Skeletal muscle tissue (tissue), 4 donors: ENCODE measurements around the gene ELMO1. TPM values are rescaled to one million over a fixed set of nuclear protein-coding genes. Genes with fewer than 3 reads are reported as not detected.
A peak's percentile ranks its signal among the peaks of the same experiment; 100 is the strongest.

Source experiments
- H3K27ac ChIP-seq: one replicate; pipeline ENCODE4 v1.7.0; 2013; ENCODE audit warnings: mild to moderate bottlenecking, low read depth, low read length, inconsistent platforms
- H3K27me3 ChIP-seq, 3 donors: one replicate each; pipeline ENCODE4 v1.7.0; 2013; ENCODE audit warnings: low read length in 3 of 3; ENCODE audit not compliant: control insufficient read depth in 3 of 3, insufficient read depth in 3 of 3
- H3K36me3 ChIP-seq, 3 donors: one replicate each; pipeline ENCODE4 v1.7.0; 2013; ENCODE audit warnings: low read length in 3 of 3; ENCODE audit not compliant: control insufficient read depth in 3 of 3, insufficient read depth in 3 of 3
- H3K4me1 ChIP-seq, 3 donors: one replicate each; pipeline ENCODE4 v1.7.0; 2013; ENCODE audit warnings: low read length in 3 of 3, mild to moderate bottlenecking in 3 of 3; ENCODE audit not compliant: control insufficient read depth in 3 of 3, insufficient read depth in 3 of 3
- H3K4me3 ChIP-seq, 3 donors: one replicate each; pipeline ENCODE4 v1.7.0; 2013; ENCODE audit warnings: low read length in 3 of 3
- H3K9ac ChIP-seq, 3 donors: one replicate each; pipeline ENCODE4 v1.7.0; 2013; ENCODE audit warnings: low read length in 3 of 3, mild to moderate bottlenecking in 3 of 3, moderate library complexity in 2 of 3, low read depth in 1 of 3
- H3K9me3 ChIP-seq, 3 donors: one replicate each; pipeline ENCODE4 v1.7.0; 2013; ENCODE audit warnings: low read length in 3 of 3; ENCODE audit not compliant: control insufficient read depth in 3 of 3
- total RNA-seq: library from RNA; depleted of rRNA; stranded (reverse); fragments of >200 nt; gene quantifications from one replicate; pipeline ENCODE4 v1.2.3, GENCODE V29; 2014
- donor health status: Osteomylitis.

ELMO1 gene
- total RNA-seq, 1 donor from 2014 or later = 52.7 TPM

DNA sequence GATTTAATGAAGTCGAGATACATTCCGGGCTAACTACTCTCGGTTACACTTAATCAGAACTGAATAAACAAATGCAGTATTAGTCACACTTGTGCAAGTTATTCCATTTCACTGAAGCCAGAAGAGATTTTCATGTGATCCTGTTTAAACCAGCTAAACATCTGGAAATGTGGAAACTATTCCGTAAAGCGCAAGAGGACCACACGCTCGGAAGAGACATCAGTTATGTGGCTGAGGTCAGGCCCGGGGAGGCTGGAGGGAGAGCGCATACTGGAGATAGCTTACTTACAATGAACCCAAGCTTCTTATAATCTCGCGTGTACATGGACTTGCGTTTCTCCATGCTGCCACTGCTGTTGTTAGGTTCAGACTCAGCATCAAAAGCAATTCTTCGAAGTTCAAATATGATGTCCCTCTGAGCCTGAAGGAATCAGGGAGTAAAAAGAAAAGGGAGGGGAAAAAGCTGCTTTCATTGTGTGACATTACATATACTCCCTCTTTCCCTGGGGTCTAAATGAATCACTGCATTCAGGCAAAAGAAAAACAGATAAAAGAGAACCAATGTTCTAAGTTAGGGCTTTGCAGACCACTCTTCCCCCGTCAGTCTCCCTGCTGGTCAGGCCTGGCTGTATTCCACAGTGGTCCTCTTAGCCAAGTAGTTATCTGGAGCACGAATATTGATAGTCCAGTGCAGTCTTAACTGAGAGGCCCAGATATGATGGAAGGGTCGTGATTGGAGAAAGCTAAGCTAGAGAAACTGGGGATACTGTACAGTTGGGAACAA is 237.4 kb downstream of the ELMO1 start:
- peak overlapping the region; percentile 17 for H3K27ac ChIP-seq
- no peaks in the 10 kb centered on the region for H3K36me3 ChIP-seq
- no peak overlapping the region for H3K9ac ChIP-seq
- H3K27me3 ChIP-seq = no peaks in the 10 kb centered on the region
- H3K9me3 ChIP-seq = no peaks in the 10 kb centered on the region
- H3K4me3 ChIP-seq = no peak overlapping the region
- peaks cover 7 to 19% (median 8%) of the 10 kb centered on the region in 3 donors for H3K4me1 ChIP-seq

DNA sequence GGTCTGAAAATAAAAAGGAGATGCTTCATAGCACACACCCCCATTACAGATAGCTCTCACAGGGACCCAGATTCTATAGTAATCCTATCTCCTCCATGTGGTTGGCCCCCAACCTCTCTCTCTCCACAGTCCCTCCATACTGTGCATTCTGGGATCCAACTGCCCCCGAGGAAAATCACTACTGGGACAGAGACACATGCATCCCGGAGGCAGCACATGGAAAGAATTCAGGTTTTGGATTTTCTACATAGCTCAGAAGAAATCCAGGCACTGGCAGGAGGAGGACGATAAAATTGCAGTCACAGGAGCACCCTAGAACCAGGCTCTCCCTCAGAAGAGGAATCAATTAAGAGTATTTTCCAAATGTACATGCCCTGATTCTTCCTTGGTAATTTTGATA is 239.5 kb downstream of the ELMO1 start:
- H3K36me3 ChIP-seq = no peaks in the 10 kb centered on the region
- no peak overlapping the region for H3K4me3 ChIP-seq
- H3K27me3 ChIP-seq = no peaks in the 10 kb centered on the region
- no peak overlapping the region for H3K27ac ChIP-seq
- no peaks in the 10 kb centered on the region for H3K9me3 ChIP-seq
- H3K9ac ChIP-seq = peak overlapping the region in 1 of 3 donors; percentile 25
- H3K4me1 ChIP-seq = peaks cover 7 to 19% (median 8%) of the 10 kb centered on the region in 3 donors

DNA sequence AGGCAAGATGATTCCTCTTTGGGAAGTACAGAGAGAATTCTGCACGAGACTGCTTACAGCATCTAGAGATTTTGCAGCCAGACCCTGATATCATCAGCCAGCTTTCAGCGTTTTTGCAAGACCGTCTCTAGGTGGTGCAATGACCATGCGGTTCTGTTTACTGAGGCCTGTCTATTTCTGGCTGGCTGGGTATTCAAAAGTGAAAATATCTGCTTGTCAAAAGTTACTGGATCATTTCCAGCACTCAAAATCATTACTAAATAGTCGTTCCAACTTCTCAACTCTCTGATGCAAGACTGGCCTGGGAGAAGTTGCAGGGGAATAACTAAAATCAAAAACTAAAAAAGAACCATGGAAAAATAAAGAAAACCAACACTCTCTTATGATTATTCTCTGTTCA is 240.1 kb downstream of the ELMO1 start:
- Histone ChIP-seq H3K4me3 (no peak overlapping the region), H3K9me3 (no peaks in the 10 kb centered on the region), H3K27ac (no peak overlapping the region), H3K4me1 (peaks cover 7 to 19% (median 8%) of the 10 kb centered on the region in 3 donors), H3K27me3 (no peaks in the 10 kb centered on the region), H3K9ac (peak overlapping the region in 1 of 3 donors; percentile 25), H3K36me3 (no peaks in the 10 kb centered on the region)

DNA sequence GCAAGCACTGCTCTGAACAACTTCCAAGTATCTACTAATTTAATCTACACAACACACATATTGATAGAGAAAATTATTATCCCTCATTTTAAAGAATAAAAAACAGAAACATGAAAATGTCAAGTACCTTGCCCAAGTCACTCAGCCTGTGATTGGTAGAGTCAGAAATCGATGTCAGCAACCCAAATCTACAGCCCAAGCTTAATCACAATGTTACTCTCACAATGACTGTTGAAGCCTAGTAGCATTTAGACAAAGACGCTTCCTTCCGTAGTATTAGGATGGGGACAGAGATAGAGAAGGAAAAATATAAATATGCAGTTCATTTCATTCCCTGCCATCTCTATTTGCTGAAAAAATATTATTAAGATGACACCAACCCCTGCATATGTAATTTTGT is 242.5 kb downstream of the ELMO1 start:
- Histone ChIP-seq H3K27ac (no peak overlapping the region), H3K27me3 (no peaks in the 10 kb centered on the region), H3K4me1 (peaks cover 6 to 16% (median 14%) of the 10 kb centered on the region in 3 donors), H3K9me3 (no peaks in the 10 kb centered on the region), H3K36me3 (no peaks in the 10 kb centered on the region), H3K4me3 (no peak overlapping the region), H3K9ac (no peak overlapping the region)

DNA sequence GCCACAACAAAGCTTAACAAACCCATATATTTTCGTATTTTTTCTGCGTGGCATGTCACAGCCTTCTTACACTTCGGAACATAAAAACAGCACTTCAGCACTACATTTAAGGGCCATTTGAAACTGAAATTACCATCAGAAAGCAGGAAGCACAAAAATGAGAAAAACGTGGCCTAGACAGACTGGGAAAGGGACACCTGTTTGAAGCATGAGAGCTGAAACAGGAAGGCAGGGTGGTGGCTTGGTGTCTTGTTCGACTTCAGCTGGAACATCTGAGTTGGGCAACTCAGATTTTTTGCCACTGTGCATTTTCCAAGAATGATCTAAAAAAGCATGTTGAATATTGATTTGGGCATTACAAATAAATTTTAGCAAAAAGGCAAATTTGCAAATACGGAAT is 243.2 kb downstream of the ELMO1 start:
- Histone ChIP-seq H3K27me3 (no peaks in the 10 kb centered on the region), H3K9ac (no peak overlapping the region), H3K4me3 (no peak overlapping the region)

DNA sequence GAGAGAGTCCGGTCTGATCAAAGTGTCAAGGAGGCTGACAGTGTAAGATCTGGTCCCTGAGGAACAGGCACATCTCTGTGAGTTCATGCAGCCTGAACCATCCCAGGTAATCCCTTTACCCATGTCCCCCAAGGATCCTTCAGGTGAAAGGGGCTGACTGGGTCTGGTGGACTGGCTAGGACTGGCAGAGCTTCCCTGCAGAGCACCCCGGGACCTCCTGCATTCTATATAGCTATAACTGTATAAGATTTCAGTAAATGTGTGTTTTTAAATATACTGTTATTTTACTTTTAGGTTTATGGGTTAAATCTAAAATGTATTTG is 246.8 kb downstream of the ELMO1 start:
- H3K27me3 ChIP-seq = no peaks in the 10 kb centered on the region
- H3K36me3 ChIP-seq = no peaks in the 10 kb centered on the region
- no peak overlapping the region for H3K9ac ChIP-seq
- H3K4me1 ChIP-seq = peaks cover 13 to 18% (median 14%) of the 10 kb centered on the region in 3 donors
- no peaks in the 10 kb centered on the region for H3K9me3 ChIP-seq
- H3K4me3 ChIP-seq = no peak overlapping the region
- no peak overlapping the region for H3K27ac ChIP-seq

More for the DNA sequence above, 243.2 kb downstream of the ELMO1 start:
- Histone ChIP-seq H3K36me3 (no peaks in the 10 kb centered on the region), H3K9me3 (no peaks in the 10 kb centered on the region), H3K4me1 (peaks cover 7 to 19% (median 15%) of the 10 kb centered on the region in 3 donors), H3K27ac (no peak overlapping the region)

DNA sequence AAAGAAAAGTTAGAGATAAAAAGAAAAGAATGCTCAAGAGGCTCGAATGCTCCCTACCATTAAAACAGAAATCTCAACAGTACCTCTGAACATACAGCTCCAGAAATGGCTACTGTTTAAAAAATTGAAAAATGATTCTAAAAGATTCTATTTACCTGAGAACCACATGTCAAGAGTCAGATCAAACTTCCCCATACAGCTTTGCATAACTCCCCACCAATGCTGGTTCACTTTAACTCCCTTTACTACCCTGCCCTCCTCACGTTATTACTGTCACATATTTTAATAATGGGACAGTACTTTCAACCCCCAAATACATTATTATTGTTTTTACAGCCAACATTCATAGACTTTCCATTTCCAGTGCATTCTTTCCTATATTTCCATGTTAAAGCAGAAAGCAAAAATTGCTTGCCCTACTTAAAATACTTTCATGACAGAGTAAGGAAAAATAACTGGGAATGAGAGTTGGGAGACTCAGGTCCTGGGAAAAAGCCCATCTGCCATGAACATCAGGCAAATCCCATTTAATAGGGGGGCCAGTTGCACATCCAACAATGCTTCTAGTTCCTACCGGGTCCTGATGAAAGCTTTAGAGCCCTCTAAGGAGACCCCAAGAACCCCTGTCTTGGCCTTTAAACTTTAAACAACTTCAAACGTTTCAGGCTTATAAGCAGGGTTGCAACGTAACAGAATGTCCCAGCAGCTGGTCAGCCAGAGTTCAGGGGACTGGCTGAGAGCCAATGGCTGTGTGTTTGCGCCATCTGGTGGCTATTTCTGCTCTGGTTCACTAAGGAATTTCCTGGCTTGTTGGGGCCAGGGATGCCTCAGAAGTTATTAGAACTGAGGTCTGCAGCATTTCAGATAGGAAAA is 247.4 kb downstream of the ELMO1 start:
- H3K9me3 ChIP-seq = no peaks in the 10 kb centered on the region
- H3K9ac ChIP-seq = peak overlapping the region in 1 of 3 donors; percentile 44
- H3K27me3 ChIP-seq = no peaks in the 10 kb centered on the region
- no peak overlapping the region for H3K4me3 ChIP-seq
- H3K4me1 ChIP-seq = peaks cover 13 to 20% (median 14%) of the 10 kb centered on the region in 3 donors
- H3K36me3 ChIP-seq = no peaks in the 10 kb centered on the region
- H3K27ac ChIP-seq = peak overlapping the region; percentile 37

DNA sequence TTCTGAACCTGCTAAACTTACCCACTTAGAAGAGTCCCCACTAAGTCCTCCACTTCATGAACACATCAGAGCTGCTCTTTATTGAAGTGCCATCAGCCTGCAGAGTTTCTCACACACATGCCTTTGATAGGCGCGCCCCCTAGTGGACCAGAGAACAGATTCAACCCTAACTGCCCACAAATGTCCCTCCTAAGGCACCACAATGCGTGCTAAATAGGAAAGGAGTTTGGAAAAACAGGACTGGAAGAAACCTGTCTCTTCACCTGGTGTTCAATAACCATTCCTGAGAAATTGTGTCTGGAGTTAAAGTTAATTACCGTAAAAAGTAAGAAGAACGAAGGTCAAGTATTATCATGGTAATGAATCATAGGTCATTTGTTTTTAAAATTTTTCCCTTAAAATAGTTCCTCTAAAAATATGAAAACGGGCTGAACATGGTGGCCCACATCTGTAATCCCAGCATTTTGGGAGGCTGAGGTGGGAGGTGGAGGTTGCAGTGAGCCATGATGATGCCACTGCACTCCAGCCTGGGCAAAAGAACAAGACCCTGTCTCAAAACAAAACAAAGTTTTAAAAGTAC is 249.7 kb downstream of the ELMO1 start:
- Histone ChIP-seq H3K9me3 (no peaks in the 10 kb centered on the region), H3K36me3 (no peaks in the 10 kb centered on the region), H3K4me1 (peaks cover 13 to 20% (median 14%) of the 10 kb centered on the region in 3 donors), H3K27ac (no peak overlapping the region), H3K9ac (no peak overlapping the region), H3K27me3 (no peaks in the 10 kb centered on the region), H3K4me3 (no peak overlapping the region)

DNA sequence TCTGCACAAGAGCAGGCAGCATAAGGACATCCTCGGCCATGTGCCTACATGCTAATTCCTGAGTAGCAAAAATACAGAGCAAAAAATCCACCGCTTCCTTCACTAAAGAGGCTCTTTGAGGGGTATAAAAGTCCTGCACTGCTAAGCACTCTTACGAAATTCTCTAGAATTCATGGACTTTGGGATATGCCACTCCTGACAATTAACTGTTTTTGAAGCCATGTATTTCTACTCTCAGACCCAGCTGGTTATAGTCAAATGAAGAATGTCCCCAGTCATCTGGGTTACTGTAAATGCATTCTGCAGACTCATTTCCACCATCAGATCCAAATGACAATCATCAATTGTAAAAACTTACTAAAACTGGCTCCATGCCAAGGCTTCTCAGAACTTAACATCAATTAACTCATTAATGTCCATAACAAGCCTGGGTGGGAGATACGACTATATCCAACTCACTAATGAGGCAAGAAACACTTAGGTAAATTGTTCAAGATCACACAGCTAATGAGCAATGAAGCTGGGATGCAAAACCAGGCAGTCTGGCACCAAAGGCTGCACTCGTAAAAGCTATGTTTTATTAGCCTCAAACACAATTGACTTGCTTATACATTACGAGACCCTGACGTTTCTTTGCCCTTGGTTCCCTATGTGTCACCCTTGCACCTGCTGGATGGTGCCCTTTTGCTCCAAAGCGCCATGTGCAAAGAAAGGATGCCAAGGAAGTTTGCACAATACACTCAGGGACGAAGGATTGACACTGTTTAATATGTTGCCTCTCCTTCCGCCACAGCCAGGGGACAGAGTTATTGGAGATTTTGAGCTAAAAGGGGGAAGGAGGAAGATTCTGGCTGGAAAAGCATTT is 250.4 kb downstream of the ELMO1 start:
- Histone ChIP-seq H3K36me3 (no peaks in the 10 kb centered on the region), H3K9me3 (no peaks in the 10 kb centered on the region), H3K4me3 (peak overlapping the region in 1 of 3 donors; percentile 23), H3K27ac (no peak overlapping the region), H3K9ac (no peak overlapping the region), H3K27me3 (no peaks in the 10 kb centered on the region), H3K4me1 (peaks cover 13 to 20% (median 14%) of the 10 kb centered on the region in 3 donors)
